Left ventricle myocardium inferior (tissue), 1 donor: ENCODE measurements around the gene SLC15A4. TPM values are rescaled to one million over a fixed set of nuclear protein-coding genes. Genes with fewer than 3 reads are reported as not detected.
"Not testable (repeated sequence)": the region's sequence is repeated elsewhere in the genome, so short reads cannot be mapped to it uniquely, and the experiment has no call there.

Experiments
- DNase-seq: peaks from one replicate; pipeline ENCODE4 v3.0.0-alpha.2; 2020
- H3K27ac ChIP-seq: fragments of 200-600 bp; replicated peaks from 2 replicates; pipeline ENCODE4 v1.8.0; 2021
- H3K27me3 ChIP-seq: fragments of 200-600 bp; 2 replicates; pipeline ENCODE4 v1.8.0; 2021; ENCODE audit warnings: low read depth
- H3K36me3 ChIP-seq: fragments of 200-600 bp; 2 replicates; pipeline ENCODE4 v1.8.0; 2021
- H3K4me1 ChIP-seq: fragments of 200-600 bp; 2 replicates; pipeline ENCODE4 v1.8.0; 2021
- H3K4me3 ChIP-seq: fragments of 200-600 bp; 2 replicates; pipeline ENCODE4 v1.8.0; 2021; ENCODE audit warnings: mild to moderate bottlenecking, moderate library complexity
- H3K9me3 ChIP-seq: fragments of 200-600 bp; replicated peaks from 2 replicates; pipeline ENCODE4 v1.8.0; 2021
- CTCF ChIP-seq: fragments of 200-600 bp; IDR thresholded peaks from 2 replicates; pipeline ENCODE4 v1.8.0; 2021; ENCODE audit warnings: antibody characterized with exemption, mild to moderate bottlenecking, borderline replicate concordance
- intact Hi-C: fragments of 100-400 bp; cut with micrococcal nuclease; formaldehyde crosslinking; loops from one replicate; pipeline ENCODE4 v1.11.0; 2022
- total RNA-seq: library from RNA; stranded (reverse); fragmentation: NEBNext Ultra II Directional; extraction: Animal tissue kit (Norgen Biotek cat#: 25700); gene quantifications from one replicate; pipeline ENCODE4 v1.2.1, GENCODE V29; 2021
- donor health status: DM: no; HTN: yes; CAD: no; lungs with severe emphysema.

The SLC15A4 gene
- total RNA-seq, 1 donor from 2014 or later: 15.4 TPM

GRCh38 chr12:128810182-128811127, 13.3 kb downstream of the SLC15A4 start:
- peaks cover 44% of the 10 kb centered on the region for H3K36me3 ChIP-seq
- peaks cover 58% of the 10 kb centered on the region for H3K4me1 ChIP-seq
- H3K27me3 ChIP-seq: no peaks in the 10 kb centered on the region
- H3K9me3 ChIP-seq: no peaks in the 10 kb centered on the region
- TF ChIP-seq CTCF: no peak
- H3K4me3 ChIP-seq: peak overlapping the region; percentile 45
- peak; percentile 71 for DNase-seq
- intact Hi-C loops: no loop called here
- peak overlapping the region; percentile 90 for H3K27ac ChIP-seq

- H3K4me3 ChIP-seq: no peak overlapping the region
- H3K9me3 ChIP-seq: peaks cover 5% of the 10 kb centered on the region
- H3K4me1 ChIP-seq: peaks cover 52% of the 10 kb centered on the region
- no peaks in the 10 kb centered on the region for H3K27me3 ChIP-seq
- peaks cover 51% of the 10 kb centered on the region for H3K36me3 ChIP-seq
- TF ChIP-seq CTCF: no peak
- DNase-seq: no peak
- intact Hi-C loops: no loop called here
- peak overlapping the region; percentile 42 for H3K27ac ChIP-seq
Measured at GRCh38 chr12:128808651-128809050, 15.1 kb downstream of the SLC15A4 start.

GRCh38 chr12:128807161-128807724, 16.5 kb downstream of the SLC15A4 start:
- peaks cover 5% of the 10 kb centered on the region for H3K9me3 ChIP-seq
- H3K4me3 ChIP-seq: no peak overlapping the region
- no peaks in the 10 kb centered on the region for H3K27me3 ChIP-seq
- no peak for TF ChIP-seq CTCF
- intact Hi-C loops: no loop called here
- peaks cover 53% of the 10 kb centered on the region for H3K4me1 ChIP-seq
- DNase-seq: no peak
- H3K27ac ChIP-seq: peak overlapping the region; percentile 42
- H3K36me3 ChIP-seq: peaks cover 56% of the 10 kb centered on the region

- Histone ChIP-seq H3K27ac (peak overlapping the region; percentile 42), H3K9me3 (peaks cover 5% of the 10 kb centered on the region), H3K4me1 (peaks cover 52% of the 10 kb centered on the region), H3K4me3 (no peak overlapping the region), H3K36me3 (peaks cover 56% of the 10 kb centered on the region), H3K27me3 (no peaks in the 10 kb centered on the region)
- intact Hi-C loops: no loop called here
- DNase-seq: no peak
- TF ChIP-seq CTCF: no peak
Measured at GRCh38 chr12:128806573-128806972, 17.2 kb downstream of the SLC15A4 start.

GRCh38 chr12:128805406-128805805, 18.4 kb downstream of the SLC15A4 start:
- peaks cover 48% of the 10 kb centered on the region for H3K4me1 ChIP-seq
- DNase-seq, H3K9me3 ChIP-seq, H3K4me3 ChIP-seq, H3K27ac ChIP-seq, intact Hi-C loops, H3K27me3 ChIP-seq: not testable (repeated sequence)
- peaks cover 66% of the 10 kb centered on the region for H3K36me3 ChIP-seq

GRCh38 chr12:128804762-128805161, 19.0 kb downstream of the SLC15A4 start:
- H3K4me3 ChIP-seq: no peak overlapping the region
- H3K27me3 ChIP-seq: no peaks in the 10 kb centered on the region
- no peak for DNase-seq
- H3K27ac ChIP-seq: peak overlapping the region; percentile 34
- peaks cover 5% of the 10 kb centered on the region for H3K9me3 ChIP-seq
- H3K4me1 ChIP-seq: peaks cover 42% of the 10 kb centered on the region
- intact Hi-C loops: no loop called here
- H3K36me3 ChIP-seq: peaks cover 73% of the 10 kb centered on the region
- no peak for TF ChIP-seq CTCF
